CD8-positive, alpha-beta memory T cell (primary cell): ENCODE measurements around the gene SLC29A3. TPM values are rescaled to one million over a fixed set of nuclear protein-coding genes. Genes with fewer than 3 reads are reported as not detected.
A peak's percentile ranks its signal among the peaks of the same experiment; 100 is the strongest.

Source experiments
- CTCF ChIA-PET: fragments of 350-600 bp; sonication (Branson Sonifier 250); formaldehyde crosslinking; loops from one replicate; lab custom pipeline; 2021; ENCODE audit warnings: antibody characterized with exemption; lab: Charles Lee
- POLR2A ChIA-PET: fragments of 350-600 bp; sonication (Branson Sonifier 250); formaldehyde crosslinking; loops from one replicate; lab custom pipeline; 2021; ENCODE audit warnings: antibody characterized with exemption; lab: Charles Lee
- DNase-seq, 5 donors: peaks; one replicate each; pipeline versions ENCODE4 v3.0.0 to v3.0.0-alpha.2; 2020 to 2022; ENCODE audit warnings: mixed read lengths in 1 of 5
- H3K27ac ChIP-seq: one replicate; pipeline ENCODE4 v1.7.0; 2013; ENCODE audit warnings: low read depth, mild to moderate bottlenecking, low read length, moderate library complexity
- H3K27me3 ChIP-seq: 2 replicates; pipeline ENCODE4 v1.7.0; 2013; ENCODE audit warnings: low read length, mild to moderate bottlenecking; ENCODE audit not compliant: insufficient read depth, poor library complexity, severe bottlenecking
- H3K36me3 ChIP-seq: 2 replicates; pipeline ENCODE4 v1.7.0; 2013; ENCODE audit warnings: mild to moderate bottlenecking, low read length, moderate library complexity; ENCODE audit not compliant: insufficient read depth
- H3K4me1 ChIP-seq: 2 replicates; pipeline ENCODE4 v1.7.0; 2013; ENCODE audit warnings: mild to moderate bottlenecking, low read length, moderate library complexity; ENCODE audit not compliant: insufficient read depth
- H3K4me3 ChIP-seq: 2 replicates; pipeline ENCODE4 v1.7.0; 2013; ENCODE audit warnings: mild to moderate bottlenecking, low read length
- H3K9me3 ChIP-seq: 2 replicates; pipeline ENCODE4 v1.7.0; 2013; ENCODE audit warnings: mild to moderate bottlenecking, low read length
- H3K27ac Mint-ChIP-seq, 8 donors: one replicate each; pipeline ENCODE4 v1.8.0; 2020 to 2021; ENCODE audit warnings: mixed read lengths in 8 of 8, mild to moderate bottlenecking in 6 of 8, inconsistent platforms in 3 of 8, moderate library complexity in 3 of 8
- H3K27me3 Mint-ChIP-seq, 2 donors: one replicate each; pipeline ENCODE4 v1.8.0; 2020 to 2021; ENCODE audit warnings: mixed read lengths in 2 of 2, mild to moderate bottlenecking in 1 of 2, moderate library complexity in 1 of 2
- H3K36me3 Mint-ChIP-seq, 3 donors: one replicate each; pipeline ENCODE4 v1.8.0; 2020 to 2021; ENCODE audit warnings: mixed read lengths in 3 of 3, inconsistent platforms in 1 of 3, mild to moderate bottlenecking in 1 of 3
- H3K4me1 Mint-ChIP-seq, 3 donors: one replicate each; pipeline ENCODE4 v1.8.0; 2020 to 2021; ENCODE audit warnings: mixed read lengths in 3 of 3, inconsistent platforms in 1 of 3, mild to moderate bottlenecking in 1 of 3
- H3K4me3 Mint-ChIP-seq, 7 donors: one replicate each; pipeline ENCODE4 v1.8.0; 2020 to 2021; ENCODE audit warnings: mixed read lengths in 7 of 7, mild to moderate bottlenecking in 6 of 7, moderate library complexity in 4 of 7, inconsistent platforms in 2 of 7
- H3K9me3 Mint-ChIP-seq, 5 donors: one replicate each; pipeline ENCODE4 v1.8.0; 2020 to 2022; ENCODE audit warnings: mixed read lengths in 5 of 5, mild to moderate bottlenecking in 3 of 5, moderate library complexity in 2 of 5, inconsistent platforms in 1 of 5
- polyA plus RNA-seq: library from polyadenylated mRNA; unstranded; fragments of 300-500 nt; fragmentation: Illumina TruSeq; gene quantifications from one replicate; pipeline ENCODE4 v1.2.3, GENCODE V29; 2021
- total RNA-seq, 2 experiments: library from RNA; stranded (reverse); gene quantifications; one replicate each; pipeline ENCODE4 v1.2.3, GENCODE V29; 2021

SLC29A3 gene
- total and polyA plus RNA-seq, 3 experiments from 2014 or later: 6.0 to 11.0 (median 8.2) TPM

DNA sequence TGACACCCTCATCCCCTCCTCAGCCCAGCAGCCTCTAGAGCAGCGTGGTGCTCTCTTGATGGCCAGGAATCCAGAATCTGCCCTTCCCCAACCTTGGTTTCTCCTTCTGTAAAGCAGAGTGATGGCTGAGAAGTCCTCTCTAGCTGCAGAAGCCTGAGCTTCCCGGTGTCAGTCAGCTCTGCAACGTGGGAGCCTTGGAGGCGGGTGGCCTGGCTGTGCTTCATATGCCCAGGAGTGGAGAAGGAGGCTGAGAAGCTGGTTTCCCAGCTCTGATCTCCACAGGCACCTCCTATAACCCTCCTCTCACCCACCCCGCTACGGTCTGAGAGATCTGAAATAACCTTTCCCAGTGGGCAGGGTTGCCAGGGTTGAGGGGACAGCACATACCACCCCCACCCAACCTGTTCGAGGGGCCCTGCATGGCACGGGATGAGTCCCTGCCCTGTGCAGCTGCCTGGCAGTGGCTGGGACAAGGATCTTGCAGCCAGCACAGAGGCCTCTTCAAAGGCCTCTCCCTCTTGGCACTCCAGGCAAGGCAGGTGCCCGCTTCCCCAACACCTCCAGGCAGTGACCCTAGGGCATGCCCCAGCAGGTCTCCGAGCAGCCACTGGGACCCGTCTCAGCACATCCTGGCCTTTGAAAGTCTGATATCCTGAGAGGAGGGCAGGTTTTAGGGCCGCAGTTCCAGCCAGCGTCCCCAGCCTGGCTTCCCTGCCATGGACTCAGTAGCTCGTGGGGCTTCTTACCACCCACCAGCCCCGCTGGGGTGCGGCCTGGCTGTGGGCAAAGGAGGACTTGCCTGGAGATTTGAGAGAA, 18.3 kb upstream of the SLC29A3 start:
- ChIA-PET CTCF (no interaction called here), POLR2A (no interaction called here)
- H3K4me1 ChIP-seq: no peaks in the 10 kb centered on the region
- DNase-seq: peak in 1 of 5 donors; percentile 42
- H3K4me3 Mint-ChIP-seq: no peak overlapping the region
- no peaks in the 10 kb centered on the region for H3K9me3 Mint-ChIP-seq
- H3K27me3 Mint-ChIP-seq: peaks cover 14 to 35% of the 10 kb centered on the region in 2 donors
- no peaks in the 10 kb centered on the region for H3K36me3 ChIP-seq
- H3K4me1 Mint-ChIP-seq: no peaks in the 10 kb centered on the region
- H3K4me3 ChIP-seq: no peak overlapping the region
- peak overlapping the region in 1 of 8 donors; percentile 29 for H3K27ac Mint-ChIP-seq
- H3K36me3 Mint-ChIP-seq: no peaks in the 10 kb centered on the region
- H3K9me3 ChIP-seq: no peaks in the 10 kb centered on the region
- H3K27me3 ChIP-seq: no peaks in the 10 kb centered on the region
- no peak overlapping the region for H3K27ac ChIP-seq

DNA sequence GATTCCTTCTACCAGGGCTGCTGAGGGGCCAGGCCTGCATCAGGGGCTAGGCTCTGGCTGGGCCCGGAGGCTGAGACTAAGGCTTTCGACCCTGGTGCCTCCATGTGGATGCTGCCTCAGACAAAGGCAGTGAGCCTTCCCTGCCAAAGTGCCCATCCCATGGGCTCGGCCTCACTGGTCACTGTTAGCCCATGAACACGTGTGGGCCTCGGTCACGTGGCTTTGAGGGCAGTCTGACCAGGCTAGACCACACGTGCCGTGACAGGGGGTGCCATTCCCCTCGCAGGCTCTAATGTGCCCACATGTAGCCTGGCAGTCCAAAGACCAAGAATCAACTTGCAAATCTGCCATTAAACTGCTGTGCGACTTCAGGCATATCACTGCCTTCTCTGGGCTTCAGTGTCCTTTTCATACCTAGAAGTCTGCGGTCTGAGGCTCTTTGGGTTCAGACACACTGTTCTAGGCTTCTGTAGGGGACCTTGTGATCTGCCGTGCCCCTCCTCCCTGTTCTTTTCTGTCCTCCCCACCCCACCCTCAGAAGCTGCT, 17.6 kb upstream of the SLC29A3 start:
- no peaks in the 10 kb centered on the region for H3K36me3 ChIP-seq
- DNase-seq: peak in 1 of 5 donors; percentile 35
- Mint-ChIP-seq H3K4me3 (no peak overlapping the region), H3K36me3 (no peaks in the 10 kb centered on the region), H3K4me1 (no peaks in the 10 kb centered on the region), H3K27ac (no peak overlapping the region), H3K9me3 (no peaks in the 10 kb centered on the region), H3K27me3 (peaks cover 9 to 30% of the 10 kb centered on the region in 2 donors)
- H3K4me1 ChIP-seq: no peaks in the 10 kb centered on the region
- POLR2A ChIA-PET: no interaction called here
- no peak overlapping the region for H3K4me3 ChIP-seq
- CTCF ChIA-PET: interaction anchor here (1.0 kb wide), 1 partner anchor 11 kb away, joined by 3 read pairs; no protein-coding TSS in a partner anchor
- H3K9me3 ChIP-seq: no peaks in the 10 kb centered on the region
- no peak overlapping the region for H3K27ac ChIP-seq
- H3K27me3 ChIP-seq: no peaks in the 10 kb centered on the region

DNA sequence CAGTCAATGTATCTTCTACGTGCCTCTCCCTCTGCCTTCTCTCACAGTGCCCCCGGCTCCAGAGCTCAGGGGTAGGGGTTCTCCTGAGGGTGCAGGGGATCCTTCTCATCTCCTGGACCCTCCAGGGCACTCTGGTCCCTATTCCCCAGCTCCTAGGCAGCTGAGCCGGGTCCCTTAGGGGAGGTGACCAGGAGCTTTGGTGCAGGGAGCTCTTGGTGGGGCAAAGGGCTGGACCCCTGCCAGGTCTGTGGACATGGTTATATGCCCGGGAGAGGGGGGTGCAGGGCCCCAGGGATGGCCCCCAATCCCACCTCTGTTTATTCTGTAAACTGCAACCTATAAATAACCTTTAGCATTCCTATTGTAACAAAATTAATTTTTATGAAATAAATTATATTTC, 16.6 kb upstream of the SLC29A3 start:
- H3K4me1 Mint-ChIP-seq: no peaks in the 10 kb centered on the region
- no peak overlapping the region for H3K4me3 Mint-ChIP-seq
- peaks cover 7 to 29% of the 10 kb centered on the region in 2 donors for H3K27me3 Mint-ChIP-seq
- no peaks in the 10 kb centered on the region for H3K4me1 ChIP-seq
- no peaks in the 10 kb centered on the region for H3K9me3 ChIP-seq
- H3K27me3 ChIP-seq: no peaks in the 10 kb centered on the region
- peak in 1 of 5 donors; percentile 24 for DNase-seq
- no peaks in the 10 kb centered on the region for H3K9me3 Mint-ChIP-seq
- H3K27ac ChIP-seq: no peak overlapping the region
- POLR2A ChIA-PET: no interaction called here
- CTCF ChIA-PET: interaction anchor here (0.6 to 1.2 kb wide), 2 partner anchors 12 to 405 kb away, joined by 3 read pairs; no protein-coding TSS in a partner anchor
- H3K27ac Mint-ChIP-seq: no peak overlapping the region
- no peaks in the 10 kb centered on the region for H3K36me3 Mint-ChIP-seq
- no peaks in the 10 kb centered on the region for H3K36me3 ChIP-seq
- H3K4me3 ChIP-seq: no peak overlapping the region

DNA sequence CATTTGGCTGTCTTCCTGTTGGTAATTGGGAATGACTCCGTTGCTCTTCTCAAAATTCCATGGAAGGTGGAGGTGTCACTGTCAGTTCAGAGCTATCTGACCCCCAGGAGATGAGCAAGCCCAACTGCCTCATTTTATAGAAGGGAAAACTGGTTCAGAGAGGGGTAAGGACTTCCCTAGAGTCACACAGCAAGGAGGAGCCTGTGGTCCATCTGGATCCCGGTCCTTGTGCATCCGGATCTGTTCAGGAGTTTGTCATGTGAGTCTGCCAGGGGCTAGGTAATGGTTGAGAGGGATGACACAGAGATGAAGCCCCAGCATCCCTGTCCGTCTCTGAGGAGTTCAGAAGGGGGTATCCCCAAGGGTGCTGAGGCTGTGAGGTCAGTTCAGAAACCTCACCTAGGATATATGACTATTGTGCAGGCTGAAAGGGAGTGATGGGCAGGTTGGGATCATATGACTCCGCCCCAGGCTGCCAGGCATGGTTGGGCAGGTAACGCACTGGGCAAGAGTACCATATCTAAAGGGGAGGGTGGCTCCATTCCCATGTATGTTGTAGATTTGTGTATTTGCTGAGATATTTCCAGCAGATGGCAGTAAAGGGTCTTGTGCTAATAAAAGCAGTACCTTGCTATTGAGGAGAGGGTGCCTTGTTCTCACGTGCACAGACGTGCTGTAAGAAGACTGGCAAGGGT, 16.0 kb upstream of the SLC29A3 start:
- Histone ChIP-seq H3K4me3 (no peak overlapping the region), H3K36me3 (no peaks in the 10 kb centered on the region), H3K27me3 (no peaks in the 10 kb centered on the region), H3K9me3 (no peaks in the 10 kb centered on the region), H3K4me1 (no peaks in the 10 kb centered on the region), H3K27ac (no peak overlapping the region)
- peak in 2 of 5 donors; percentile 18 to 23 for DNase-seq
- Mint-ChIP-seq H3K9me3 (no peaks in the 10 kb centered on the region), H3K36me3 (no peaks in the 10 kb centered on the region), H3K4me3 (no peak overlapping the region), H3K4me1 (no peaks in the 10 kb centered on the region), H3K27ac (peak overlapping the region in 1 of 8 donors; percentile 50), H3K27me3 (peaks cover 7 to 26% of the 10 kb centered on the region in 2 donors)
- ChIA-PET CTCF (interaction anchor here (1.2 to 3.0 kb wide), 2 partner anchors 12 to 404 kb away, joined by 3 to 12 read pairs; no protein-coding TSS in a partner anchor), POLR2A (no interaction called here)

DNA sequence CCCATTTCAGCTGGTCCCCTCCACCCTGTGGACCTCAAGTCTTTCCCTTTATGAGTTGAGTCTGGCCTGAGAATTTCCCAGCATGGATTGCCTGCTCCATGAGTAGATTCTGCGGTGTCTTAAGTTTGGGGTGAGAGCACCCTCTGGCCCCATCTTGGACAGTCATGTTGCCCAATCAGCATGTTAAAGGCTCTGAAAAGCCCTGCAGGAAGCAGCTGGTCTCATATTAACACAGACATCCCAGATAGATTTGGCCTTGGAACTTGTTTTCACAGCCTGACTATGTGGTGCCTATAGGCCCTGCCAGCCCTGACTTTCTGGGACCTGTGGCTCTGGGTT, 15.5 kb upstream of the SLC29A3 start:
- ChIA-PET POLR2A (no interaction called here), CTCF (interaction anchor here (0.7 to 3.0 kb wide), 2 partner anchors 11 to 405 kb away, joined by 3 to 12 read pairs; no protein-coding TSS in a partner anchor)
- H3K27me3 Mint-ChIP-seq: peaks cover 6 to 22% of the 10 kb centered on the region in 2 donors
- no peaks in the 10 kb centered on the region for H3K4me1 Mint-ChIP-seq
- H3K27ac Mint-ChIP-seq: peak overlapping the region in 1 of 8 donors; percentile 50
- H3K9me3 ChIP-seq: no peaks in the 10 kb centered on the region
- H3K27me3 ChIP-seq: no peaks in the 10 kb centered on the region
- H3K9me3 Mint-ChIP-seq: no peaks in the 10 kb centered on the region
- H3K4me1 ChIP-seq: no peaks in the 10 kb centered on the region
- no peak overlapping the region for H3K4me3 ChIP-seq
- H3K4me3 Mint-ChIP-seq: no peak overlapping the region
- no peaks in the 10 kb centered on the region for H3K36me3 ChIP-seq
- H3K27ac ChIP-seq: no peak overlapping the region
- H3K36me3 Mint-ChIP-seq: no peaks in the 10 kb centered on the region
- no peak for DNase-seq

DNA sequence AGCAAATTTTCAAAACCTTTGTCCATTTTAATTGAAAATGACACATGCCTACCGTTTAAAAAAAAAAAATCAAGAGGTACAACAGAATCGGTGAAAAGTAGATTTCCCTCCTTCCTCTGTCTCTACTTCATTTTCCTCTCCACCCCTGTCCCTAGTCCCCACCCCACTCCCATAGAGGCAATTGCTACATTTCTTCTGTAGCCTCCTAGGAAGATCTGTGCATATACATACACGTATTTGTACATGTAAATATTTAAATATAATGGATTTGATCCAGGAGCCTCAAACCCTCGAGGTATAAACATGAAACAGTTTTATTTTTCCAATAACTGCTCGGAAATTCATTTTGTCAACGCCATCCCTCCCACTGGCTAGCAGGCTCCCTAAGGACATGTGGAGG, 14.1 kb upstream of the SLC29A3 start:
- Mint-ChIP-seq H3K4me3 (no peak overlapping the region), H3K9me3 (no peaks in the 10 kb centered on the region), H3K27me3 (peaks cover 9 to 24% of the 10 kb centered on the region in 2 donors), H3K4me1 (no peaks in the 10 kb centered on the region), H3K27ac (no peak overlapping the region), H3K36me3 (no peaks in the 10 kb centered on the region)
- no peak for DNase-seq
- Histone ChIP-seq H3K27me3 (no peaks in the 10 kb centered on the region), H3K4me1 (no peaks in the 10 kb centered on the region), H3K4me3 (no peak overlapping the region), H3K9me3 (no peaks in the 10 kb centered on the region), H3K27ac (no peak overlapping the region), H3K36me3 (no peaks in the 10 kb centered on the region)
- POLR2A ChIA-PET: no interaction called here
- CTCF ChIA-PET: interaction anchor here (3.0 kb wide), 1 partner anchor 10 kb away, joined by 12 read pairs; no protein-coding TSS in a partner anchor

DNA sequence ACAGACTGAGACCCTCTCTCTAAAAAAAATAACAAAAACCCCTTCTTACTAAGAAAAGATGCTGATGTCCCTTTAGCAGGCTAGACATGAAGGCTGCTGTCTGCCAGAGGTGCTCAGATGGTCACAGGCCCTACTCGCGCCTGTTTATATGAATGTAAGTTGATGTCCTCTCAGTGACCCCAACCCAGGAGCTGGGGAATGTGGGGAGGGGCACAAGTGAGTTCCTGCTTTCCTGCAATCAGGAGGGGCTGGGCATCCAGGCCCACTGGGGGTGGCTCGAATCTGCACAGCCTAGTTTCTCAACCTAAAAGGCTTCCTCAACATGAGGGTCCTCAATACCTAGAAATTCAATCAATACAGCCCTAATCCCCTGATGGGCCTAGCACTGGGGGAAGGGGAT, 12.1 kb upstream of the SLC29A3 start:
- Mint-ChIP-seq H3K27me3 (peaks cover 8 to 27% of the 10 kb centered on the region in 2 donors), H3K4me3 (no peak overlapping the region), H3K9me3 (no peaks in the 10 kb centered on the region), H3K4me1 (no peaks in the 10 kb centered on the region), H3K27ac (no peak overlapping the region), H3K36me3 (no peaks in the 10 kb centered on the region)
- no peak overlapping the region for H3K27ac ChIP-seq
- H3K4me1 ChIP-seq: no peaks in the 10 kb centered on the region
- H3K36me3 ChIP-seq: no peaks in the 10 kb centered on the region
- ChIA-PET POLR2A (no interaction called here), CTCF (interaction anchor here (2.0 kb wide), 1 partner anchor 11 kb away, joined by 6 read pairs; the partner anchor contains the start of gene SLC29A3)
- DNase-seq: no peak
- no peaks in the 10 kb centered on the region for H3K27me3 ChIP-seq
- no peaks in the 10 kb centered on the region for H3K9me3 ChIP-seq
- no peak overlapping the region for H3K4me3 ChIP-seq
